Upper lobe of right lung (tissue), 1 donor: ENCODE results near the gene FYN. TPM values are rescaled to one million over a fixed set of nuclear protein-coding genes. Genes with fewer than 3 reads are reported as not detected.

Source experiments
- ATAC-seq: fragments of 200-7000 bp; cut with Tn5 transposase; one replicate; pipeline ENCODE4 v1.9.1; 2020; ENCODE audit warnings: mild to moderate bottlenecking, moderate library complexity
- DNase-seq: peaks from one replicate; pipeline ENCODE4 v3.0.0-alpha.2; 2020
- H3K27ac ChIP-seq: fragments of 200-600 bp; one replicate; pipeline ENCODE4 v1.8.0; 2022
- H3K27me3 ChIP-seq: fragments of 200-600 bp; one replicate; pipeline ENCODE4 v1.8.0; 2022; ENCODE audit warnings: mild to moderate bottlenecking
- H3K36me3 ChIP-seq: fragments of 200-600 bp; one replicate; pipeline ENCODE4 v1.8.0; 2022
- H3K4me1 ChIP-seq: fragments of 200-600 bp; one replicate; pipeline ENCODE4 v1.8.0; 2022
- H3K4me3 ChIP-seq: fragments of 200-600 bp; one replicate; pipeline ENCODE4 v1.8.0; 2022; ENCODE audit warnings: mild to moderate bottlenecking
- H3K9me3 ChIP-seq: fragments of 200-600 bp; one replicate; pipeline ENCODE4 v1.8.0; 2022
- intact Hi-C: fragments of 100-400 bp; cut with DNase I; formaldehyde crosslinking; loops from one replicate; pipeline ENCODE4 v1.11.0; 2022
- total RNA-seq: library from RNA; stranded (reverse); fragmentation: NEBNext Ultra II Directional; extraction: Animal tissue kit (Norgen Biotek cat#: 25700); gene quantifications from one replicate; pipeline ENCODE4 v1.2.1, GENCODE V29; 2021
- TF ChIP-seq, protein P1 (sequence below): fragments of 200-600 bp; IDR thresholded peaks from one replicate; pipeline ENCODE4 v1.8.0; 2022; ENCODE audit warnings: antibody characterized with exemption
- donor health status: DM: no; HTN: yes; CAD: no; lungs with severe emphysema.

Gene FYN
- total RNA-seq, 1 donor from 2014 or later, result 115 TPM

DNA sequence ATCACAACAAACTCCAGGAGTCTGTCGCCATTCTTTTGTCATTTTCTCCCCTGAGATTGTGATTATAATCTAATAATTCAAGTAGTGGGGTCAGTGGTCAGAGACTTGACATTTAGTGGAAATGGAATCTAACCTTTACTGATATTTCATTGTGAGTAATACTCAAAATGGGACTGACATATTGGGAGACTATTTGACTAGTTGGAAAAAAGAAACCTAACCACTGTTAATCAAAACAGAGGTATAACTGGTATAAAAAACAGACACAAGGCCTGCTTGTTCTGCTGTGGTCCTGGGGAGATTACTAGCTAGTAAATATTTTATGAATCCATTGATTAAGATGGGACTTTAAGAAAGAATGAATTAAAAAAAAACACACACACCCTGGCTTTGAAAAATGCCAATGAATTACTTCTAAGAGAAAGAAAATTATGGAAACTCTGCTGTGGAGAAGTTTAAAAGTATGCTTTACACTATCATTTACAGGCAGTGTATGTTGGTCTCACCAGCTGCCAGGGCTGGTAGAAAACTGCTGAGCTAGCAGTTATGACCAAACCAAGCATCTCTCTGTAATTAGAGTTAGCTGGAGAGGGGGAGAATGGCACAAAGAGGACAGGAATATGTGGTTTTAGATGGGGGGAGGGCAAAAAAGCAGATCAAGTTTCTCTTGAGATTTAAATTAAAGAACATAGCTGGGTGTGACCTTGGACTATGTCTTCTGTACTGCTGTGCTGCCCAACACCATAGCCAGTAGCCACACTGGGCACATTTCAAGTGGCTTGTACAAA is 103.7 kb downstream of the FYN start:
- intact Hi-C loops, result no loop called here
- DNase-seq, result no peak
- H3K27me3 ChIP-seq, result no peaks in the 10 kb centered on the region
- TF ChIP-seq, protein P1, sequence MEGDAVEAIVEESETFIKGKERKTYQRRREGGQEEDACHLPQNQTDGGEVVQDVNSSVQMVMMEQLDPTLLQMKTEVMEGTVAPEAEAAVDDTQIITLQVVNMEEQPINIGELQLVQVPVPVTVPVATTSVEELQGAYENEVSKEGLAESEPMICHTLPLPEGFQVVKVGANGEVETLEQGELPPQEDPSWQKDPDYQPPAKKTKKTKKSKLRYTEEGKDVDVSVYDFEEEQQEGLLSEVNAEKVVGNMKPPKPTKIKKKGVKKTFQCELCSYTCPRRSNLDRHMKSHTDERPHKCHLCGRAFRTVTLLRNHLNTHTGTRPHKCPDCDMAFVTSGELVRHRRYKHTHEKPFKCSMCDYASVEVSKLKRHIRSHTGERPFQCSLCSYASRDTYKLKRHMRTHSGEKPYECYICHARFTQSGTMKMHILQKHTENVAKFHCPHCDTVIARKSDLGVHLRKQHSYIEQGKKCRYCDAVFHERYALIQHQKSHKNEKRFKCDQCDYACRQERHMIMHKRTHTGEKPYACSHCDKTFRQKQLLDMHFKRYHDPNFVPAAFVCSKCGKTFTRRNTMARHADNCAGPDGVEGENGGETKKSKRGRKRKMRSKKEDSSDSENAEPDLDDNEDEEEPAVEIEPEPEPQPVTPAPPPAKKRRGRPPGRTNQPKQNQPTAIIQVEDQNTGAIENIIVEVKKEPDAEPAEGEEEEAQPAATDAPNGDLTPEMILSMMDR, result no peak
- no peak overlapping the region for H3K4me3 ChIP-seq
- no peaks in the 10 kb centered on the region for H3K36me3 ChIP-seq
- H3K9me3 ChIP-seq, result no peaks in the 10 kb centered on the region
- H3K27ac ChIP-seq, result no peak overlapping the region
- no peaks in the 10 kb centered on the region for H3K4me1 ChIP-seq
- no peak for ATAC-seq

DNA sequence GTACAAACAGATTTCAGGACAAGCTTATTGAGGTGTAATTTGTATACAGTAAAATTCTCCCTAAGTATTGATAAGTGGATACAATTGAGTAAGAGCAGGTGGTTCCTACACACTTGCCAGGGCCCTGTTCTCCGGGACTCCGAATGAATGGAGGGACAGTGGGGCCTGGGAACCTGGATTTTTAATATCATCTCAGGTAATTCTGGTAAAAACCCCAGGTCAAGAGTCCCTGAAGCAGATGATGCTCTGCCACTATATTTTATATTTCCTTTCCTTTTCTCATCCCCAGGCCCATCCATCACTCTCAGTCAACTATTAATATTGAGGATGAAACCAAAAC is 104.9 kb downstream of the FYN start:
- H3K9me3 ChIP-seq, result no peaks in the 10 kb centered on the region
- H3K27ac ChIP-seq, result no peak overlapping the region
- TF ChIP-seq, protein P1, result no peak
- H3K27me3 ChIP-seq, result no peaks in the 10 kb centered on the region
- no peaks in the 10 kb centered on the region for H3K36me3 ChIP-seq
- H3K4me3 ChIP-seq, result no peak overlapping the region
- DNase-seq, result no peak
- no peak for ATAC-seq
- intact Hi-C loops, result no loop called here
- H3K4me1 ChIP-seq, result peaks cover 4% of the 10 kb centered on the region

- TF ChIP-seq, protein P1, result no peak
- intact Hi-C loops, result no loop called here
Observed at GRCh38 chr6:111767752-111768430, 105.4 kb downstream of the FYN start.

DNA sequence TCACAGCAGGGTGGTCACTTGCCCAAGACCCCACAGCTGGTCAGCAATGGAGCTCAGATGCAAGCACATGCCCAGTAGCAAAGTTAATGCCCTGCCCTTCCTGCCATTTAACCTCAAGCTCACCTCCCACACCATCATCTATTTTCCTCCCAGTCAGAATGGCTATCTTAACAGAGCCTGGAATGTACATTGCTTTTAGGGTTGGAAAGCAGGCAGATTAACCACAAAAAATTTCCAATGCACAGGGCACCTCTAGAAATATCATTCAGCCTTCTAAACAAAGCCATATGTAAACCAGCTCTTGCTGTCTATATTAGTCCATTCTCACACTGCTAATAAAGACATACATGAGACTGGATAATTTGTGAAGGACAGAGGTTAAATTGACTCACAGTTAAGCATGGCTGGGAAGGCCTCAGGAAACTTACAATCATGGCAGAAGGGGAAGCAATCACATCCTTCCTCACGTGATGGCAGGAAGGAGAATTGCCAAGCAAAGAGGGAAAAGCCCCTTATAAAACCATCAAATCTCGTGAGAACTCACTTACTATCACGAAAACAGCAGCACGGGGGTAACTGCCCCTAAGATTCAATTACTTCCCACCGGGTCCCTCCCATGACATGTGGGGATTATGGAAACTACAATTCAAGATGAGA is 106.9 kb downstream of the FYN start:
- intact Hi-C loops, result no loop called here
- Histone ChIP-seq H3K36me3 (no peaks in the 10 kb centered on the region), H3K4me3 (no peak overlapping the region), H3K4me1 (peaks cover 24% of the 10 kb centered on the region), H3K9me3 (no peaks in the 10 kb centered on the region), H3K27ac (no peak overlapping the region), H3K27me3 (no peaks in the 10 kb centered on the region)
- ATAC-seq, result no peak
- TF ChIP-seq, protein P1, result no peak
- no peak for DNase-seq

More at GRCh38 chr6:111767752-111768430, 105.4 kb downstream of the FYN start:
- H3K27me3 ChIP-seq, result no peaks in the 10 kb centered on the region
- H3K4me3 ChIP-seq, result no peak overlapping the region
- no peaks in the 10 kb centered on the region for H3K9me3 ChIP-seq
- H3K36me3 ChIP-seq, result no peaks in the 10 kb centered on the region
- H3K27ac ChIP-seq, result no peak overlapping the region
- DNase-seq (no peak), ATAC-seq (no peak)
- H3K4me1 ChIP-seq, result peaks cover 10% of the 10 kb centered on the region

DNA sequence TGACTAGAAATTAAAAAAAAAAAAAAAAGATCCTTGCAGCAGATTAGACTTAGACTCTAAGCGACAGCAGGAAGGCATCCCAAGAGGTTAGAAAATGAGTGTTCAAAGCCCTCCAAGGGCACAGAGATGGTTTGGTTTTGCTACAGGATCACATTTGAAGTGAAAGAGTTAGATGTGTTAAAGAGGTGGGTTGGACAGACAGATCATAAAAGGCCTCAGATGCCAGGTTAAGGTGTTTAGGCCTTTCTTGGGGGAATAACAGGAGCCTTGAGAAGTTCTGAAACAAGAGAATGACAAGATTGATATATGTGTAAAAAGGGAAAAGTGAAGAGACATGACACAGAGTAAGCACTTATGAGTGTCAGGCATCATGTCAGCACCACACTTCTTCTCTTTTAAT is 107.5 kb downstream of the FYN start:
- TF ChIP-seq, protein P1, result no peak
- Histone ChIP-seq H3K4me1 (peaks cover 29% of the 10 kb centered on the region), H3K27ac (no peak overlapping the region), H3K27me3 (no peaks in the 10 kb centered on the region), H3K36me3 (no peaks in the 10 kb centered on the region), H3K4me3 (no peak overlapping the region), H3K9me3 (no peaks in the 10 kb centered on the region)
- no peak for DNase-seq
- intact Hi-C loops, result no loop called here
- ATAC-seq, result no peak
